OCI-LY1 (cell line): ENCODE measurements around the gene OCIAD1.
"Not testable (repeated sequence)": the region's sequence is repeated elsewhere in the genome, so short reads cannot be mapped to it uniquely, and the experiment has no call there.

ENCODE experiments used
- H2AFZ ChIP-seq: fragments of 200-600 bp; sonication (generic), shearing (Covaris generic); 2 replicates; pipeline ENCODE4 v1.6.0; 2014; ENCODE audit warnings: antibody characterized with exemption, mild to moderate bottlenecking, low read length
- H3F3A ChIP-seq: fragments of 200-600 bp; sonication (generic), shearing (Covaris generic); 2 replicates; pipeline ENCODE4 v1.6.0; 2014; ENCODE audit warnings: mild to moderate bottlenecking, antibody characterized with exemption, low read length, moderate library complexity; ENCODE audit not compliant: insufficient read depth
- H3K27ac ChIP-seq: fragments of 200-600 bp; sonication (generic); 2 replicates; pipeline ENCODE4 v1.5.1; 2014; ENCODE audit warnings: low read length, mixed run types, mild to moderate bottlenecking, low read depth; ENCODE audit not compliant: poor library complexity, severe bottlenecking
- H3K27me3 ChIP-seq: fragments of 200-600 bp; sonication (generic); 2 replicates; pipeline ENCODE4 v1.6.0; 2014; ENCODE audit warnings: antibody characterized with exemption, mild to moderate bottlenecking, low read length, moderate library complexity; ENCODE audit not compliant: insufficient read depth
- H3K36me3 ChIP-seq: fragments of 200-600 bp; sonication (generic); 2 replicates; pipeline ENCODE4 v1.6.1; 2014; ENCODE audit warnings: mild to moderate bottlenecking, antibody characterized with exemption, low read length, moderate library complexity, mixed read lengths; ENCODE audit not compliant: insufficient read depth
- H3K4me1 ChIP-seq: fragments of 200-600 bp; sonication (generic); 2 replicates; pipeline ENCODE4 v1.5.1; 2014; ENCODE audit warnings: mild to moderate bottlenecking, low read length, moderate library complexity; ENCODE audit not compliant: insufficient read depth, severe bottlenecking
- H3K4me2 ChIP-seq: fragments of 200-600 bp; sonication (generic), shearing (Covaris generic); 2 replicates; pipeline ENCODE4 v1.6.1; 2014; ENCODE audit warnings: low read length
- H3K4me3 ChIP-seq: fragments of 200-600 bp; sonication (generic); 2 replicates; pipeline ENCODE4 v1.5.1; 2014; ENCODE audit warnings: low read length, low read depth, mild to moderate bottlenecking, mixed read lengths; ENCODE audit not compliant: poor library complexity, severe bottlenecking
- H3K79me2 ChIP-seq: fragments of 200-600 bp; shearing (Covaris generic); 2 replicates; pipeline ENCODE4 v1.6.1; 2016; ENCODE audit warnings: mixed run types, low read length, mixed read lengths; ENCODE audit not compliant: insufficient read depth
- H3K9ac ChIP-seq: fragments of 200-600 bp; sonication (generic), shearing (Covaris generic); 2 replicates; pipeline ENCODE4 v1.6.1; 2014; ENCODE audit warnings: mild to moderate bottlenecking, low read length, mixed read lengths
- H3K9me2 ChIP-seq: fragments of 200-600 bp; sonication (generic), shearing (Covaris generic); 2 replicates; pipeline ENCODE4 v1.6.1; 2014; ENCODE audit warnings: low read depth, mild to moderate bottlenecking, low read length, mixed read lengths
- H3K9me3 ChIP-seq: fragments of 200-600 bp; shearing (Covaris generic); 2 replicates; pipeline ENCODE4 v1.6.1; 2014; ENCODE audit warnings: low read length, mixed read lengths
- H4K20me1 ChIP-seq: fragments of 200-600 bp; sonication (generic), shearing (Covaris generic); 2 replicates; pipeline ENCODE4 v1.6.0; 2016; ENCODE audit warnings: mild to moderate bottlenecking, low read length; ENCODE audit not compliant: insufficient read depth
- EZH2 ChIP-seq: fragments of 200-600 bp; sonication (generic), shearing (Covaris generic); IDR thresholded peaks from 2 replicates; pipeline ENCODE4 v1.8.0; 2017; ENCODE audit warnings: borderline replicate concordance, mixed run types, mild to moderate bottlenecking, antibody characterized with exemption, low read length, moderate library complexity, mixed read lengths
- TF ChIP-seq, protein P1 (sequence below): fragments of 200-600 bp; sonication (generic), shearing (Covaris generic); IDR thresholded peaks from 2 replicates; pipeline ENCODE4 v1.5.1; 2017; ENCODE audit warnings: mild to moderate bottlenecking, antibody characterized with exemption, low read length, moderate library complexity, mixed read lengths

The OCIAD1 gene

DNA sequence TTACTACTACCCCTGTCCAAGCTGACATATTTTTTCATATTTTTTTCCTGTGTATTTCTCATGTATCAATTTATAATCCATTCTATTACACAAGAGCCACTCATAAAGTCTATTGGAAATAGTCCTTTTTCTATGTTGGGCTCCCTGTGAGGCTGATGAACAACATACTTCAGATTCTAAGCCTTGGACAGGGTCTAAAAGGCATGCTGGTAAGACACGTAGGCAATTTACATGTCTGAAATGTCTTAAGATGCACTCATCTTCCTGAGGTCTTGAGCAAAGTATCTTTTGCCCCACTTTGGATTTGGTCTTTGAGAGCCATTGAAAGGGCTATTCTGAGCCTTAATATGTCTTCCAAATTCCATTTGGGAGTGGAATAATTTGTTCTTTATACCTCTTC is 31.8 kb downstream of the OCIAD1 start:
- Histone ChIP-seq H3K9me2 (no peaks in the 10 kb centered on the region), H3K4me2 (no peak overlapping the region), H3K9me3 (no peaks in the 10 kb centered on the region), H2AFZ (no peak overlapping the region), H3K27me3 (no peaks in the 10 kb centered on the region), H3K9ac (no peak overlapping the region), H3K79me2 (no peaks in the 10 kb centered on the region), H4K20me1 (0 out of 2 replicates have a peak, but pooled peaks cover 3% of the 10 kb centered on the region), H3K36me3 (peaks cover 32% of the 10 kb centered on the region), H3K4me1 (no peaks in the 10 kb centered on the region), H3K4me3 (no peak overlapping the region), H3F3A (no peaks in the 10 kb centered on the region), H3K27ac (no peak overlapping the region)
- TF ChIP-seq EZH2 = no peak
- TF ChIP-seq, protein P1, sequence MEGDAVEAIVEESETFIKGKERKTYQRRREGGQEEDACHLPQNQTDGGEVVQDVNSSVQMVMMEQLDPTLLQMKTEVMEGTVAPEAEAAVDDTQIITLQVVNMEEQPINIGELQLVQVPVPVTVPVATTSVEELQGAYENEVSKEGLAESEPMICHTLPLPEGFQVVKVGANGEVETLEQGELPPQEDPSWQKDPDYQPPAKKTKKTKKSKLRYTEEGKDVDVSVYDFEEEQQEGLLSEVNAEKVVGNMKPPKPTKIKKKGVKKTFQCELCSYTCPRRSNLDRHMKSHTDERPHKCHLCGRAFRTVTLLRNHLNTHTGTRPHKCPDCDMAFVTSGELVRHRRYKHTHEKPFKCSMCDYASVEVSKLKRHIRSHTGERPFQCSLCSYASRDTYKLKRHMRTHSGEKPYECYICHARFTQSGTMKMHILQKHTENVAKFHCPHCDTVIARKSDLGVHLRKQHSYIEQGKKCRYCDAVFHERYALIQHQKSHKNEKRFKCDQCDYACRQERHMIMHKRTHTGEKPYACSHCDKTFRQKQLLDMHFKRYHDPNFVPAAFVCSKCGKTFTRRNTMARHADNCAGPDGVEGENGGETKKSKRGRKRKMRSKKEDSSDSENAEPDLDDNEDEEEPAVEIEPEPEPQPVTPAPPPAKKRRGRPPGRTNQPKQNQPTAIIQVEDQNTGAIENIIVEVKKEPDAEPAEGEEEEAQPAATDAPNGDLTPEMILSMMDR = no peak

GRCh38 chr4:48863728-48864127 is 32.8 kb downstream of the OCIAD1 start:
- Histone ChIP-seq H4K20me1 (0 out of 2 replicates have a peak, but pooled peaks cover 3% of the 10 kb centered on the region), H3K79me2 (no peaks in the 10 kb centered on the region), H3K9me2 (no peaks in the 10 kb centered on the region), H2AFZ (no peak overlapping the region), H3K27me3 (no peaks in the 10 kb centered on the region), H3K36me3 (peaks cover 21% of the 10 kb centered on the region; the same call in 1 of the 2 replicates), H3F3A (no peaks in the 10 kb centered on the region), H3K9ac (no peak overlapping the region), H3K4me3 (no peak overlapping the region), H3K9me3 (no peaks in the 10 kb centered on the region), H3K27ac (no peak overlapping the region), H3K4me1 (no peaks in the 10 kb centered on the region), H3K4me2 (no peak overlapping the region)
- TF ChIP-seq, protein P1 = no peak
- TF ChIP-seq EZH2 = no peak

- H3K79me2 ChIP-seq, H3K9me3 ChIP-seq, H3K27me3 ChIP-seq, H3K27ac ChIP-seq, H3K4me1 ChIP-seq, H3K9ac ChIP-seq, H3K4me3 ChIP-seq, H3F3A ChIP-seq, H2AFZ ChIP-seq, H3K9me2 ChIP-seq, H4K20me1 ChIP-seq, H3K4me2 ChIP-seq: not testable (repeated sequence)
- peaks cover 13% of the 10 kb centered on the region; the same call in 1 of the 2 replicates for H3K36me3 ChIP-seq
Measured at GRCh38 chr4:48864696-48865095, 33.8 kb downstream of the OCIAD1 start.

DNA sequence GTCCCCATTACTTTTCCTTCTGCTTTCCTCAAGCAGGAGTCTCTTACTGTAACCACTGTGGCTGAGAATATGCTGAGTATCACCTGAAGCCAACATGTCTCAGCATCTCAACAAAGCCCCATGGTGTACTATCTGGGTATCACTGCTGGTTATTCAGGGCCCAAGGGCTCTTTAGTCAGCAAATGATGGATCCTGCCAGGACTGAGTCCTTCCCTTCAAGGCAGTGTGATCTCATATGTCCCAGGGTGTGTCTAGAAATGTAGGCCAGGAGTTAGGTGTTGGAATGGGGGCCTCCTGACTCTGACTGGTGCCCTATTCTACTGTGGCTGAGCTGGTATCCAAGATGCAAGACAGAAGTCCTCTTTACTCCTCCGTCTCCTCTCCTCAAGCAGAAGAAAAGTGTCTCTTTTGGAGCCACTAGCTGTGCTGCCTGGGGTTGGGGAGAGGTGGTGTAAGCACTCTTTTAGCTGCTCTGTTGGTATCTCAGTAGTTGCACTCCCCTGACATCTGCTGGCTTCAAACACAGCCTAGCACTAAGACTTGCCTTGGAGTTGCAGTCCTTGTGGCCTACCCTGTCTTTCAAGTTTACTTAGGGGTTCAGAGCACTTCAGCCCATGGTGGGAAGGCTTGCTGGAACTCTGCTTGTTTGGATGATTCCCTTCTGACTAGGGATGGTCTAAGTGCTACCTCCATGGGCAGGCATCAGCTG is 47.1 kb downstream of the OCIAD1 start:
- no peak overlapping the region for H2AFZ ChIP-seq
- no peak overlapping the region for H3K4me2 ChIP-seq
- H3K9me3 ChIP-seq = no peaks in the 10 kb centered on the region
- H3K4me1 ChIP-seq = no peaks in the 10 kb centered on the region
- H3K9me2 ChIP-seq = no peaks in the 10 kb centered on the region
- no peaks in the 10 kb centered on the region for H3F3A ChIP-seq
- no peak overlapping the region for H3K4me3 ChIP-seq
- no peak overlapping the region for H3K9ac ChIP-seq
- H3K27ac ChIP-seq = no peak overlapping the region
- no peaks in the 10 kb centered on the region for H4K20me1 ChIP-seq
- no peaks in the 10 kb centered on the region for H3K36me3 ChIP-seq
- TF ChIP-seq, protein P1 = peak; percentile 21; the same call in 1 of the 2 replicates
- TF ChIP-seq EZH2 = no peak
- H3K27me3 ChIP-seq = no peaks in the 10 kb centered on the region
- no peaks in the 10 kb centered on the region for H3K79me2 ChIP-seq
